Hepatocyte (in vitro differentiated cells): ENCODE results near the gene TMEM134. TPM values are rescaled to one million over a fixed set of nuclear protein-coding genes. Genes with fewer than 3 reads are reported as not detected.
"Not testable (repeated sequence)": the region's sequence is repeated elsewhere in the genome, so short reads cannot be mapped to it uniquely, and the experiment has no call there.

Source experiments
- DNase-seq: peaks from one replicate; pipeline ENCODE4 v3.0.0-alpha.2; 2016; ENCODE audit warnings: low spot score
- H2AFZ ChIP-seq: fragments of 200-600 bp; sonication (generic); 2 replicates; pipeline ENCODE4 v1.6.0; 2016; ENCODE audit warnings: antibody characterized with exemption, mild to moderate bottlenecking
- H3K27ac ChIP-seq: fragments of 200-600 bp; sonication (generic); 2 replicates; pipeline ENCODE4 v1.5.1; 2016; ENCODE audit warnings: mild to moderate bottlenecking
- H3K27me3 ChIP-seq: fragments of 200-600 bp; sonication (generic); 2 replicates; pipeline ENCODE4 v1.6.1; 2016
- H3K36me3 ChIP-seq: fragments of 200-600 bp; sonication (generic); replicated peaks from 2 replicates; pipeline ENCODE4 v1.5.1; 2016; ENCODE audit warnings: low read depth; ENCODE audit not compliant: insufficient read depth
- H3K4me1 ChIP-seq: fragments of 200-600 bp; sonication (generic); 2 replicates; pipeline ENCODE4 v1.5.1; 2016; ENCODE audit warnings: mild to moderate bottlenecking, moderate library complexity; ENCODE audit not compliant: insufficient read depth
- H3K4me2 ChIP-seq: fragments of 200-600 bp; sonication (generic); 2 replicates; pipeline ENCODE4 v1.6.0; 2016
- H3K4me3 ChIP-seq: fragments of 200-600 bp; sonication (generic); 2 replicates; pipeline ENCODE4 v1.5.1; 2016; ENCODE audit warnings: mild to moderate bottlenecking
- H3K79me2 ChIP-seq: fragments of 200-600 bp; sonication (generic); 2 replicates; pipeline ENCODE4 v1.6.0; 2017; ENCODE audit warnings: mild to moderate bottlenecking
- H3K9me2 ChIP-seq: fragments of 200-600 bp; sonication (generic); replicated peaks from 2 replicates; pipeline ENCODE4 v1.6.0; 2017; ENCODE audit warnings: mild to moderate bottlenecking; ENCODE audit not compliant: insufficient read depth
- H3K9me3 ChIP-seq: fragments of 200-600 bp; sonication (generic); 2 replicates; pipeline ENCODE4 v1.5.1; 2016; ENCODE audit warnings: low read depth, mild to moderate bottlenecking
- H4K20me1 ChIP-seq: fragments of 200-600 bp; sonication (generic); 2 replicates; pipeline ENCODE4 v1.6.0; 2016; ENCODE audit warnings: mild to moderate bottlenecking; ENCODE audit not compliant: insufficient read depth, poor library complexity, severe bottlenecking
- CTCF ChIP-seq: fragments of 200-600 bp; sonication (generic); IDR thresholded peaks from 2 replicates; pipeline ENCODE4 v1.5.1; 2016; ENCODE audit warnings: antibody characterized with exemption, mild to moderate bottlenecking; ENCODE audit not compliant: poor library complexity
- EZH2 ChIP-seq: fragments of 200-600 bp; sonication (generic); IDR thresholded peaks from 2 replicates; pipeline ENCODE4 v1.6.1; 2016; ENCODE audit warnings: antibody characterized with exemption, mild to moderate bottlenecking, borderline replicate concordance
- EZH2phosphoT487 ChIP-seq: fragments of 200-600 bp; sonication (generic); IDR thresholded peaks from one replicate; pipeline ENCODE4 v1.6.1; 2018; ENCODE audit warnings: antibody characterized with exemption, mild to moderate bottlenecking, low read depth, moderate library complexity; ENCODE audit not compliant: unreplicated experiment, severe bottlenecking
- WGBS: methylation state at CpG from one replicate; pipeline ENCODE4 v1.1.6; 2016; ENCODE audit warnings: low lambda C conversion rate; ENCODE audit errors: missing lambda C conversion rate; 5-methylcytosine and 5-hydroxymethylcytosine counted together
- polyA plus RNA-seq: library from polyadenylated mRNA; unstranded; fragments of >200 nt; fragmentation: Nextera tagmentation; extraction: Ambion mirVana; gene quantifications from 2 replicates; pipeline ENCODE4 v1.2.1, GENCODE V29; 2016
- total RNA-seq: library from RNA; depleted of rRNA; stranded (reverse); fragments of >200 nt; gene quantifications from 2 replicates; pipeline ENCODE4 v1.2.3, GENCODE V29; 2014

TMEM134 gene
- total and polyA plus RNA-seq, 2 experiments from 2014 or later, result 43.2 to 93.7 TPM

DNA sequence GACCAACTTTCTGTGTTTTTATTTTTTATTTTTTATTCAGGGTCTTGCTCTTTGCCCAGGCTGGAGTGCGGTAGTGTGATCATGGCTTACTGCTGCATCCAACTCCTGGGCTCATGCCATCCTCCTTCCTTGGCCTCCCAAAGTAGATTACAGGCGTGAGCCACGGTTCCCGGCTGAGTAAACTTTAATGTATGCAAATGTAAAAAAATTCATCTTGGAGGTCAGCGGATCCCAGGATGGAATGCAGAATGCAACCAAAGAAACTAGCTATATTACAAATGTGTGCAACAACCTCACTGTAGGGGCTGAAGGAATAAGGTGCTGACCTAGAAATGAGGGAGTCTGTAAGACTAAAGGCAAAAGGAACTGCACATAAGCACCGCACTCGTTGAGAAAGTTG is 45.1 kb upstream of the TMEM134 start:
- no peak for DNase-seq
- no peak for TF ChIP-seq EZH2
- no peak for TF ChIP-seq CTCF
- no peak for TF ChIP-seq EZH2phosphoT487
- H3K36me3 ChIP-seq, result no peaks in the 10 kb centered on the region
- no peak overlapping the region for H3K4me3 ChIP-seq
- H3K4me2 ChIP-seq, result no peak overlapping the region
- no peaks in the 10 kb centered on the region for H3K79me2 ChIP-seq
- H3K27me3 ChIP-seq, result no peaks in the 10 kb centered on the region
- no peaks in the 10 kb centered on the region for H3K4me1 ChIP-seq
- no peaks in the 10 kb centered on the region for H3K9me2 ChIP-seq
- H2AFZ ChIP-seq, result no peak overlapping the region
- no peaks in the 10 kb centered on the region for H4K20me1 ChIP-seq
- H3K27ac ChIP-seq, result no peak overlapping the region
- 88% methylated on average over 7 of the region's 7 CpGs for WGBS
- no peaks in the 10 kb centered on the region for H3K9me3 ChIP-seq

DNA sequence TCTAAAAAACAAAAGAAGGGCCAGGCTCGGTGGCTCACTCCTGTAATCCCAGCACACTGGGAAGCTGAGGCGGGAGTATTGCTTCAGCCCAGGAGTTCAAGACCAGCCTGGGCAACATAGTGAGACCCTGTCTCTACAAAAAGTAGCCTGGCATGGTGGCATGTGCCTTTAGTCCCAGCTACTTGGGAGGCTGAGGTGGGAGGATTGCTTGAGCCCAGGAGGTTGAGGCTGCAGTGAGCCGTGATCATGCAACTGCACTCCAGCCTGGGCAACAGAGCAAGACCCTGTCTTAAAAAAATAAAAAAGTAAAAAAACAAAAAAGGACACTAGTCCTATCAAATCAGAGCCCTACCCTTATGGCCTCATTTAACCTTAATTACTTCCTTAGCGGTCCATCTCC is 42.5 kb upstream of the TMEM134 start:
- DNase-seq, H3K4me2 ChIP-seq, H3K4me3 ChIP-seq, H3K27me3 ChIP-seq, H3K27ac ChIP-seq, H2AFZ ChIP-seq, H3K36me3 ChIP-seq, H4K20me1 ChIP-seq, H3K9me2 ChIP-seq, H3K9me3 ChIP-seq, H3K4me1 ChIP-seq, H3K79me2 ChIP-seq: not testable (repeated sequence)
- WGBS, result 94% methylated on average over 4 of the region's 4 CpGs

- H3K4me1 ChIP-seq, result peaks cover 22% of the 10 kb centered on the region
Measured at GRCh38 chr11:67510023-67510345, 40.9 kb upstream of the TMEM134 start.

DNA sequence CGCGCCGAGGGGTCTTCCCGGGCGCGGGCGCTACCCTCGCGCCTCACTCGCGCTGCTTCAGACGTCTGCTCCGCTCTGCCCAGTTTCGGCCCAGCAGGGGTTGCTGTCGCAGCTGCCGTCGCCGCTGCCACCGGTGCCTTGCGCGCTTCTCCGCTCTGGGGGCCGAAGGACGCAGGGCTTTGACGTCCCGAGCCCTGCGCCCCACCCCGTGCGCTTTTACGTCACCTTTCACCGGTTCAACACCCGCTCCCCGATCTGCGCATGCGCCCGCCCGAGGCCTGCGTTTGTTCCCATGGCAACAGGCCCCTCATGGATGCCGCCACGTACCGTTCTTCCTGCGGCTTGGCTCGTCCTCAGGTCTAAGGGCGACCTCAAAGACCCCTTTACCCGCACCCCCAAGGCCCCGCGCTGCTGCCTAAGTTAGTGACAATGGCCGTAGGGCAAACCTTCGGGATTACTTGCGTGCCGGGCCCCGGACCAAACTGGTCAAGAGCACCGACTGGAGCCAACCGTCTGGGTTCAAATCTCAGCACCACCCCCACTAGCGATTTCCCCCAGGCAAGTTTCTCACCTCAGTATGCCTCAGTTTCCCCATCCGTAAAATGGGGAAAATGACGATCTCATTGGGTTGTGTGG is 39.6 kb upstream of the TMEM134 start:
- WGBS, result 2% methylated on average over 55 of the region's 57 CpGs
- peak overlapping the region; percentile 87 for H2AFZ ChIP-seq
- TF ChIP-seq EZH2 (no peak), EZH2phosphoT487 (no peak), CTCF (no peak)

More at GRCh38 chr11:67510023-67510345, 40.9 kb upstream of the TMEM134 start:
- no peaks in the 10 kb centered on the region for H3K27me3 ChIP-seq
- no peak overlapping the region for H3K4me2 ChIP-seq
- H3K9me2 ChIP-seq, result no peaks in the 10 kb centered on the region
- WGBS, result 80% methylated on average over 3 of the region's 3 CpGs
- no peak overlapping the region for H3K4me3 ChIP-seq
- peaks cover 11% of the 10 kb centered on the region for H3K79me2 ChIP-seq
- H2AFZ ChIP-seq, result no peak overlapping the region
- no peaks in the 10 kb centered on the region for H4K20me1 ChIP-seq
- peak overlapping the region; percentile 90 for H3K27ac ChIP-seq
- no peak for DNase-seq
- H3K36me3 ChIP-seq, result no peaks in the 10 kb centered on the region
- no peaks in the 10 kb centered on the region for H3K9me3 ChIP-seq
- TF ChIP-seq EZH2 (no peak), CTCF (no peak), EZH2phosphoT487 (no peak)

More for the DNA sequence above, 39.6 kb upstream of the TMEM134 start:
- peaks cover 22% of the 10 kb centered on the region for H3K4me1 ChIP-seq
- H3K27me3 ChIP-seq, result no peaks in the 10 kb centered on the region
- no peaks in the 10 kb centered on the region for H3K9me2 ChIP-seq
- H3K79me2 ChIP-seq, result peaks cover 15% of the 10 kb centered on the region
- H3K4me3 ChIP-seq, result peak overlapping the region; percentile 34
- peak overlapping the region; percentile 93 for H3K4me2 ChIP-seq
- H3K9me3 ChIP-seq, result no peaks in the 10 kb centered on the region
- H4K20me1 ChIP-seq, result peaks cover 4% of the 10 kb centered on the region
- H3K27ac ChIP-seq, result peak overlapping the region; percentile 95
- no peaks in the 10 kb centered on the region for H3K36me3 ChIP-seq
- peak; percentile 99 for DNase-seq
